Measurements from ENCODE around the gene FBN1. TPM values are rescaled to one million over a fixed set of nuclear protein-coding genes. Genes with fewer than 3 reads are reported as not detected.

Gene FBN1
- total RNA-seq, 1 donor = 984 TPM

DNA sequence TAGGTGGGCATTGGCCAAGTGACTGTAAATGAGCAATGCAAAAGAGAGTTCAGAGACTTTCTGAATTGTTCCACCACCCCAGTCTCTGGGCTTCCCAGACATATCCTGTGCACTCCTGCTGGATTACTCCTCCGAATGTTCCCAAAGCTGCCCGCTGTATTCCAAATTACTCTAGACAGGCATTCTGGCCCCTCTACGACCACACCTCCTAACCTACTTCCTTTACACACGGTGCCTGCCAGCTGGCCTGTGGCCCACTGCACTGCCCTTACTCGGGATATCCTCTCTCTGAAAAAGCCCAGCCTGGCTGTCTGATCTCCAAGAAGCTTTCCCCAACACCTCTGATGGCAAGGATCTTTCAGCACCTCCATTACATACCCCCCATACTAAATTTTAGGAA is 247.7 kb downstream of the FBN1 start:
- no peak overlapping the region for H3K4me3 ChIP-seq (ENCODE audit: low read depth, low read length)
- DNase-seq (ENCODE audit: low read depth) = peak; percentile 58
- TF ChIP-seq, protein P1, sequence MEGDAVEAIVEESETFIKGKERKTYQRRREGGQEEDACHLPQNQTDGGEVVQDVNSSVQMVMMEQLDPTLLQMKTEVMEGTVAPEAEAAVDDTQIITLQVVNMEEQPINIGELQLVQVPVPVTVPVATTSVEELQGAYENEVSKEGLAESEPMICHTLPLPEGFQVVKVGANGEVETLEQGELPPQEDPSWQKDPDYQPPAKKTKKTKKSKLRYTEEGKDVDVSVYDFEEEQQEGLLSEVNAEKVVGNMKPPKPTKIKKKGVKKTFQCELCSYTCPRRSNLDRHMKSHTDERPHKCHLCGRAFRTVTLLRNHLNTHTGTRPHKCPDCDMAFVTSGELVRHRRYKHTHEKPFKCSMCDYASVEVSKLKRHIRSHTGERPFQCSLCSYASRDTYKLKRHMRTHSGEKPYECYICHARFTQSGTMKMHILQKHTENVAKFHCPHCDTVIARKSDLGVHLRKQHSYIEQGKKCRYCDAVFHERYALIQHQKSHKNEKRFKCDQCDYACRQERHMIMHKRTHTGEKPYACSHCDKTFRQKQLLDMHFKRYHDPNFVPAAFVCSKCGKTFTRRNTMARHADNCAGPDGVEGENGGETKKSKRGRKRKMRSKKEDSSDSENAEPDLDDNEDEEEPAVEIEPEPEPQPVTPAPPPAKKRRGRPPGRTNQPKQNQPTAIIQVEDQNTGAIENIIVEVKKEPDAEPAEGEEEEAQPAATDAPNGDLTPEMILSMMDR (IDR thresholded peaks at IDR 0.05; ENCODE audit: insufficient read depth, low read length) = no peak

GRCh38 chr15:48396020-48396419 is 249.5 kb downstream of the FBN1 start:
- DNase-seq (ENCODE audit: low read depth) = no peak
- no peak overlapping the region for H3K4me3 ChIP-seq (ENCODE audit: low read depth, low read length)
- TF ChIP-seq, protein P1 (IDR thresholded peaks at IDR 0.05; ENCODE audit: insufficient read depth, low read length) = no peak

DNA sequence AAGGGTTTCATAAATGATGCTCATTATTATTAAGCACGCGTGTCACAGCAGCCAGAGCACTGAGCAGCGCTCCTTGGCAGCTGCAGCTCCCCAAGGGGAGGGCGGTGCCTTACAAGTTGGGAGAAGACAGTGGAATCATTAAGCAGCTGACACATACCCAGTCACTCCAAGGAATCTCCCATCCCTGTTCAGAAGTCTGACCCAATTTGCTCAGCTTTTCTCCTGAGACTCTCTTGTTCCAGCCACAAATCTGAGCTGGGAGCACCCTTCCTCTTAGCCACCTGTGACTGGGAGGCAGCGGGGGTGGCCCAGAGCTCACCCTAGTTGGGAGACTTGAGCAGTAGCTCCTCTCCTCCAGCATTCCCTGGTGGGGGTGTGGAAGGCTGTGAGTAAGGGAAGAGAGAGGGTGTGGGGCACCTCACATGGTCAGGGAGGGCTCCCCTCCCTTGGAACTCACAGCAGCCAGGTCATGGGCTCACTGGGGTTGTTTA is 249.9 kb downstream of the FBN1 start:
- TF ChIP-seq, protein P1 (IDR thresholded peaks at IDR 0.05; ENCODE audit: insufficient read depth, low read length) = no peak
- no peak overlapping the region for H3K4me3 ChIP-seq (ENCODE audit: low read depth, low read length)

DNA sequence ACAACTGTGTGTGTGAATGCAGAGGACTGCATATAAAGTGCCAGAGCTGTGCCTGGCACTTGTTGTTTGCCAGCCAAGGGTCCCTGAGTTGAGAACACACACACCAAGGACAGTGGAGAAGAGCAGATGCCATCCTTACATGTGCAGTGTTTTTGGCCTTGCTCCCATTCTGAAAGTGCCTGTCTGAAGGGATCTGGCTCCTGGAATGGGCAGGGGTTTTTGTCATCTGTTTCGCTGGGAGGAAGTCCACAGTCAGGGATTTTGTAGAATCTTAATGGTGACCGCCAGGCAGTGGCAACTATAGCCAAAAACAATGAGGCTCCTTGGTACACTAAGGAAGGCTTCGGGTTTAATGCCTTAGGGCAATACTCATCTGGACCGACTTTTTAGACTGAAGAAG is 250.5 kb downstream of the FBN1 start:
- TF ChIP-seq, protein P1 (IDR thresholded peaks at IDR 0.05; ENCODE audit: insufficient read depth, low read length) = no peak
- no peak for DNase-seq (ENCODE audit: low read depth)
- H3K4me3 ChIP-seq (ENCODE audit: low read depth, low read length) = no peak overlapping the region

More for the DNA sequence above, 249.9 kb downstream of the FBN1 start:
- peak; percentile 92 for DNase-seq (ENCODE audit: low read depth)

- peak; percentile 88 for DNase-seq (ENCODE audit: low read depth)
- no peak overlapping the region for H3K4me3 ChIP-seq (ENCODE audit: low read depth, low read length)
- TF ChIP-seq, protein P1 (IDR thresholded peaks at IDR 0.05; ENCODE audit: insufficient read depth, low read length) = no peak
These were observed 251.6 kb downstream of the FBN1 start for GRCh38 chr15:48393645-48394506.

DNA sequence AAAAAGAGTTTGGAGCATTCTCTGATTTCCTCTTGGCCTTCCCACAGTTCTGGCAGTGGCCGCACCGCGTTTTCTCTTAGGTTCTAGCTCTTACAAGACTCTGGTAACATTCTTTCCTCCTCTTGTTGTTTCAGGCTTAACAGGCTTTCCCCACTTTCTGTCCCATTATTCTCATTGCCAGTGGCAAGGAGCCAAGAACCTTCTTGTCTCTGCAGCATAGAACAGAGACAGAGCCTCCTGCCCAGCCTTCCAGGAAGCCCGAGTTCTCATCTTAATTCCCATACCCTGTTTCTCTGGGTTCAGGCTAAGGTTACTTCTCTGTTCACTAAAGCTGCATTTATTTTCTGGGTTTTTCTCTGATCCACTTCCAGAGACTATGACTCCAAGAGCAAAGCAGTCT is 253.2 kb downstream of the FBN1 start:
- DNase-seq (ENCODE audit: low read depth) = peak; percentile 96
- H3K4me3 ChIP-seq (ENCODE audit: low read depth, low read length) = no peak overlapping the region
- TF ChIP-seq, protein P1 (IDR thresholded peaks at IDR 0.05; ENCODE audit: insufficient read depth, low read length) = no peak

Data from fibroblast of the aortic adventitia (primary cell).